Pancreas (tissue), 10 donors: ENCODE results near the gene S100A10. TPM values are rescaled to one million over a fixed set of nuclear protein-coding genes. Genes with fewer than 3 reads are reported as not detected.

Experiments used
- ATAC-seq, 4 donors: fragments of 200-7000 bp; cut with Tn5 transposase; one replicate each; pipeline versions ENCODE4 v1.8.0 to v1.9.1; 2020; ENCODE audit warnings: mild to moderate bottlenecking in 4 of 4, moderate library complexity in 4 of 4
- DNase-seq, 6 donors: peaks; one replicate each; pipeline ENCODE4 v3.0.0-alpha.2; 2020
- FAIRE-seq: peaks from 2 replicates; lab custom pipeline; 2012; peaks lifted over from hg19 to GRCh38; lab: Jason Lieb, UNC
- H3K27ac ChIP-seq, 4 donors: fragments of 200-600 bp; sonication (generic); 1 replicate in 3 of 4; 2 replicates in 1 of 4; pipeline versions ENCODE4 v1.5.0 to v1.8.0; 2020
- H3K27me3 ChIP-seq, 4 donors: fragments of 200-600 bp; one replicate each; pipeline ENCODE4 v1.8.0; 2021
- H3K36me3 ChIP-seq, 3 donors: fragments of 200-600 bp; sonication (generic) in 1 of 3; one replicate each; pipeline versions ENCODE4 v1.5.0 to v1.8.0; 2020 to 2021
- H3K4me1 ChIP-seq, 3 donors: fragments of 200-600 bp; one replicate each; pipeline ENCODE4 v1.8.0; 2021
- H3K4me3 ChIP-seq, 4 donors: fragments of 200-600 bp; sonication (generic) in 2 of 4; one replicate each; pipeline versions ENCODE4 v1.5.0 to v1.8.0; 2020 to 2021
- H3K9me3 ChIP-seq, 4 donors: fragments of 200-600 bp; one replicate each; pipeline ENCODE4 v1.8.0; 2021
- WGBS, 2 donors: extraction: QIAGEN DNeasy Blood & Tissue Kit; methylation state at CpG; one replicate each; pipeline ENCODE4 v1.1.7; 2013; 5-methylcytosine and 5-hydroxymethylcytosine counted together
- intact Hi-C, 3 donors: fragments of 100-400 bp; cut with DNase I; formaldehyde crosslinking; loops; one replicate each; pipeline versions ENCODE4 v1.11.1 to v1.14.2; 2022
- polyA plus RNA-seq, 2 donors: library from polyadenylated mRNA; stranded (reverse); fragments of 200-250 nt; gene quantifications; one replicate each; pipeline ENCODE4 v1.2.3, GENCODE V29; 2013
- total RNA-seq, 6 donors: library from RNA; stranded (reverse); fragmentation: NEBNext Ultra II Directional in 4 of 6; extraction: Animal tissue kit (Norgen Biotek cat#: 25700) in 4 of 6; gene quantifications; one replicate each; pipeline versions ENCODE4 v1.2.1 to v1.2.4, GENCODE V29; 2021 to 2023
- TF ChIP-seq, protein P1 (sequence below), 4 donors: fragments of 200-600 bp; sonication (generic) in 3 of 4; IDR thresholded peaks; one replicate each; pipeline versions ENCODE4 v1.5.0 to v1.8.0; 2021; ENCODE audit warnings: antibody characterized with exemption in 4 of 4
- donor health status: healthy with polysubstance abuse.
- donor health status: DM: no; HTN: no; CAD: no; lungs with moderate emphysema.
- donor health status: DM: no; HTN: no; CAD: no.
- donor health status: control.
- donor health status: control.
- donor health status: Bipolar disorder and iron deficiency.
- donor health status: DM: yes; HTN: yes; CAD: no.
- donor health status: DM: no; HTN: no; CAD: no.
- donor health status: DM: no; HTN: no; CAD: no.
- donor health status: DM: yes; HTN: yes; CAD: no.

The S100A10 gene, protein sequence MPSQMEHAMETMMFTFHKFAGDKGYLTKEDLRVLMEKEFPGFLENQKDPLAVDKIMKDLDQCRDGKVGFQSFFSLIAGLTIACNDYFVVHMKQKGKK
- total RNA-seq (100 to 1,000 TPM in 2 of 6 donors, 10 to 100 TPM in 4; 34.3 to 211 (median 74.6) TPM), polyA plus RNA-seq (100 to 1,000 TPM; 203 to 269 TPM)

DNA sequence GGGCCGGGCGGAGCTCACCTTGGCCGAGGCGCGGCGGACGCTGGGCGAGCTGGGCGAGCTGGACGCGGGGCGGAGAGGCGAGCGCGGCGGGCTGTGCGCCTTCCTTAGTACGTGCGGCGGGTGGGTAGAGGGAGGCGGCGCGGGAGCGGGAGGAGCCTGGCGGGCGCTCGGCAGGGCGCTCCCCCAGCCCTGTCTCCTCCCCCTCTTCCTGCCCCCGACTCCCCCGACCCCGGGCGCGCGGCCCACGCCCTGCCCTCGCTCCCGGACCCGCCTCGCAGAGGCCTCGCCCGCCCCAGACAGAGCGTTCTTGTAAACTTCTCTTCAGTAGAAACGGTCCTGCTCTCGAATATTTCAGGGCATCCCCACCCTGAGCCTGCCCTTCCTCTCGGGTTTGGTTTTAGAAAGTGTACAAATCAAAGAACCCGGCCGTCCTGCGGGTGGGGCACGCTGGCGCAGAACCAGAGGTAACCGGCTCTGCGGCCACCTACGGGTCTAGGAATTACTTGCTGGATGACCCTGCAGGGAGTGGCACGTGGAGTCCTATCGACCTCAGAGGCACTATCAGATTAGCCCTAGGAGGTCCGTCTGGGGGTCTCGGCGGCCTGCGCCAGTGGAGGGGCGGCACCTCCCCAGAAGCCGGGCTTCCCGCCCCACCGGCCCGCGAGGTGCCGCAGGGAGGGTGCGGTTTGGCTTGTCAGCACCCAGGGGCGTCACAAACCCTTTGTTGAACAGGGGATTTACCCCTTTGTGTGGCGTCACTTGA lies at the start of gene S100A10:
Gene S100A10 (minus strand): TSS at position 126 of the 763 bp plus-strand sequence. CDS start 7,629 bp downstream, outside the sequence.
- 3 to 5% methylated on average over 34 to 63 of the region's 69 CpGs for WGBS, 2 donors
- H3K4me1 ChIP-seq, result peaks cover 0 to 27% (median 17%) of the 10 kb centered on the region in 3 donors
- H3K36me3 ChIP-seq, result no peaks in the 10 kb centered on the region
- TF ChIP-seq, protein P1, sequence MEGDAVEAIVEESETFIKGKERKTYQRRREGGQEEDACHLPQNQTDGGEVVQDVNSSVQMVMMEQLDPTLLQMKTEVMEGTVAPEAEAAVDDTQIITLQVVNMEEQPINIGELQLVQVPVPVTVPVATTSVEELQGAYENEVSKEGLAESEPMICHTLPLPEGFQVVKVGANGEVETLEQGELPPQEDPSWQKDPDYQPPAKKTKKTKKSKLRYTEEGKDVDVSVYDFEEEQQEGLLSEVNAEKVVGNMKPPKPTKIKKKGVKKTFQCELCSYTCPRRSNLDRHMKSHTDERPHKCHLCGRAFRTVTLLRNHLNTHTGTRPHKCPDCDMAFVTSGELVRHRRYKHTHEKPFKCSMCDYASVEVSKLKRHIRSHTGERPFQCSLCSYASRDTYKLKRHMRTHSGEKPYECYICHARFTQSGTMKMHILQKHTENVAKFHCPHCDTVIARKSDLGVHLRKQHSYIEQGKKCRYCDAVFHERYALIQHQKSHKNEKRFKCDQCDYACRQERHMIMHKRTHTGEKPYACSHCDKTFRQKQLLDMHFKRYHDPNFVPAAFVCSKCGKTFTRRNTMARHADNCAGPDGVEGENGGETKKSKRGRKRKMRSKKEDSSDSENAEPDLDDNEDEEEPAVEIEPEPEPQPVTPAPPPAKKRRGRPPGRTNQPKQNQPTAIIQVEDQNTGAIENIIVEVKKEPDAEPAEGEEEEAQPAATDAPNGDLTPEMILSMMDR (IDR thresholded peaks at IDR 0.05), result no peak
- intact Hi-C loops, result no loop called here
- peak within 1 kb of the TSS; percentile 53 to 73 (median 58) for H3K4me3 ChIP-seq
- DNase-seq (peak; percentile 65 to 89 (median 74)), FAIRE-seq (no peak), ATAC-seq (peak; percentile 74 to 82 (median 78))
- no peaks in the 10 kb centered on the region for H3K27me3 ChIP-seq
- H3K27ac ChIP-seq, result peak within 1 kb of the TSS; percentile 84 to 95 (median 89)
- no peaks in the 10 kb centered on the region for H3K9me3 ChIP-seq

DNA sequence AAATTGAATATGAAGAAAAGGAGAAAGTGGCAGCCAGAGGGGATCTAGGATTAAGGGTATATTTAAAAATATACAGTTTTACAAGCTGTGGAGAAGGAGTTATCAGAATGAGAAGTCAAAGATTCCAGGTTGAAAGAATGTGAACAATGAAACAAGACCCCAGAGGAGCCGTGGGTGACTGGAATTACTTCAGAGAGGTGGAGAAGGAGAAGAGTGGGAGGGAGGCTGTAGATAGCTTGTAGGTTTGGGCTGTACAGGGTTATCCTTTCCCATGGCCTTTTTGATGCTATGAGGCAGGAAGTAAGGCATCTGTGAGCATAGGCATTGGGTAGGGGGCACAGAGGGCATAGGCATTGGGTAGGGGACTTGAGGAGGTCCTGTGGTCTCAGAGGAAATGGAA lies 48.4 kb upstream of the S100A10 start:
- H3K4me1 ChIP-seq, result peaks cover under 1 to 7% (median 2%) of the 10 kb centered on the region in 3 donors

DNA sequence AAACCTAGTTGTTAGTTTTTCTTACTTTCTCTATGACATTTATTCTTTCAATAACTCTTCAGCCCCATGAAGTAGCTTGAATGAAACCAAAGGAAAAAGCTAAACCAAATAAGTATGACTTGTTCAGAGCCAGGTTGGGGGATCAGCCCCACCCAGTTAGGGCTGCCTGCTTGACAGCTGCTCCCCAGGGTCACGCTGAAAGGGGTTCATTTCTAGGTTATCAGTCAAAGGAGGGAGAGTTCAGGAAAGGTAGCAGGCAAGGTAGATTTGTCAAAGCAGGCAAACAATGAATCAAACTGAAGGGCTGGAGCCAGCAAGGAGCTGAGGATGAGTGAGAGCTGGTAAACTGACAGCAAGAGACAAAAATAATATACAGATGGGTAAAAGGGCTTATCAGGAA lies 46.2 kb upstream of the S100A10 start:
- FAIRE-seq, result no peak
- Histone ChIP-seq H3K9me3 (no peaks in the 10 kb centered on the region), H3K36me3 (no peaks in the 10 kb centered on the region), H3K4me1 (peaks cover 6 to 13% (median 8%) of the 10 kb centered on the region in 3 donors), H3K27ac (no peak overlapping the region), H3K4me3 (no peak overlapping the region), H3K27me3 (no peaks in the 10 kb centered on the region)
- WGBS, 2 donors, result 51 to 62% methylated on average over 1 of the region's 1 CpG
- intact Hi-C loops, result no loop called here
- DNase-seq, result no peak
- TF ChIP-seq, protein P1 (IDR thresholded peaks at IDR 0.05), result no peak
- no peak for ATAC-seq

More for the DNA sequence above, 48.4 kb upstream of the S100A10 start:
- Histone ChIP-seq H3K4me3 (no peak overlapping the region), H3K36me3 (no peaks in the 10 kb centered on the region), H3K27me3 (no peaks in the 10 kb centered on the region), H3K27ac (no peak overlapping the region), H3K9me3 (no peaks in the 10 kb centered on the region)
- FAIRE-seq (no peak), DNase-seq (no peak), ATAC-seq (no peak)
- intact Hi-C loops, result no loop called here
- TF ChIP-seq, protein P1 (IDR thresholded peaks at IDR 0.05), result no peak
- 40 to 85% methylated on average over 1 of the region's 1 CpG for WGBS, 2 donors

DNA sequence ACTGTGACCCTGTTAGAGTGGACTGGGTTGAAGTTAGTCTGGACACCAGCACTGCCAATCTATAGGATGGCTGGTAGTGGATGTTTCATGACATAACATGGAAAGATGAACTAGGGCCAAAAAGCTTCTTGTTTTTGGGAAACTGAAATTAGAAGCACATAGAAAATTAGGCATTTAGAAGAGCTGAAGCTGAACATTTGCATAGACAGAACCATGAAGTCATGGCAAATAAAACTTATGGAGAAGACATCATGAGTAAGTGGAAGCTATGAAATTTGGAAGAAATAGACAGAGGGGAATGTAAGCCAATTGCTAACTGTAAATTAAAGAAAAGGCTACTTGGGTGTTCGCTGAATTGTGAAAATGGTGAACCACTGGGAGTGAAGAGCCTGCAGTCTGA lies 45.8 kb upstream of the S100A10 start:
- 82 to 92% methylated on average over 1 of the region's 1 CpG for WGBS, 2 donors
- TF ChIP-seq, protein P1 (IDR thresholded peaks at IDR 0.05), result no peak
- no peak overlapping the region for H3K4me3 ChIP-seq
- H3K4me1 ChIP-seq, result peaks cover 10 to 17% (median 10%) of the 10 kb centered on the region in 3 donors
- H3K9me3 ChIP-seq, result no peaks in the 10 kb centered on the region
- no peaks in the 10 kb centered on the region for H3K27me3 ChIP-seq
- intact Hi-C loops, result no loop called here
- DNase-seq (no peak), ATAC-seq (no peak), FAIRE-seq (no peak)
- H3K27ac ChIP-seq, result no peak overlapping the region
- H3K36me3 ChIP-seq, result no peaks in the 10 kb centered on the region
